GM12875 (cell line): ENCODE measurements around the gene IQCE.
"Not testable (repeated sequence)": the region's sequence is repeated elsewhere in the genome, so short reads cannot be mapped to it uniquely, and the experiment has no call there.

ENCODE experiments used
- H3K4me3 ChIP-seq: one replicate; pipeline ENCODE4 v1.5.1; 2011; ENCODE audit warnings: low read depth, low read length, control low read depth
- TF ChIP-seq, protein P1 (sequence below): IDR thresholded peaks from 2 replicates; pipeline ENCODE4 v1.5.1; 2011; ENCODE audit warnings: low read depth, mild to moderate bottlenecking, control low read depth, inconsistent platforms, low read length, moderate library complexity, borderline replicate concordance; ENCODE audit not compliant: insufficient read depth

The IQCE gene

DNA sequence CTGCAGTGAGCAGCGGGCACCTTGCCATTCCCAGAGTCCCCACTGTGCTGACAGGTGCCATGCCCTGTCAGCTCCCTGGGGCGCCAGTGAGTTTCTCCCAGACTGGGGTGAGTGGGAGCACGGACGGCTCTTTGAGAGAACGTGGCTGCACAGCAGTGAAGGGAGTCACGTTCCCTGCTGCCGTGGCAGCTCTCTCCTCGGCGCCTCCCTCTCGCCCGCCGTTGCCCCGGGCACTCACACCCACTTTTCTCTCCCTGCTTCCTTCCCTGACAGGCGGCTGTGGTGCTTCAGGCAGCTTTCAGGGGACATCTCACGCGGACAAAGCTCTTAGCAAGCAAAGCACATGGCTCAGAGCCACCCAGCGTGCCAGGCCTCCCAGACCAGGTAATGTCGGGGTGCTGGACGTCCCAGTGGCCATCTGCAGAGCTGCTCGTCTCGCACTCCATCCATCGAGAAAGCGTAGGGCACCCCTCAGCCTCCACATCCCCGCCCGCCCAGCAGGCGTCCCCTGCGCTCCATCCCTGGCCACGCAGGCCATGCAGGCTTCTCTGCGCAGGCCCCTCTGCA, 45.9 kb downstream of the IQCE start:
- TF ChIP-seq, protein P1, sequence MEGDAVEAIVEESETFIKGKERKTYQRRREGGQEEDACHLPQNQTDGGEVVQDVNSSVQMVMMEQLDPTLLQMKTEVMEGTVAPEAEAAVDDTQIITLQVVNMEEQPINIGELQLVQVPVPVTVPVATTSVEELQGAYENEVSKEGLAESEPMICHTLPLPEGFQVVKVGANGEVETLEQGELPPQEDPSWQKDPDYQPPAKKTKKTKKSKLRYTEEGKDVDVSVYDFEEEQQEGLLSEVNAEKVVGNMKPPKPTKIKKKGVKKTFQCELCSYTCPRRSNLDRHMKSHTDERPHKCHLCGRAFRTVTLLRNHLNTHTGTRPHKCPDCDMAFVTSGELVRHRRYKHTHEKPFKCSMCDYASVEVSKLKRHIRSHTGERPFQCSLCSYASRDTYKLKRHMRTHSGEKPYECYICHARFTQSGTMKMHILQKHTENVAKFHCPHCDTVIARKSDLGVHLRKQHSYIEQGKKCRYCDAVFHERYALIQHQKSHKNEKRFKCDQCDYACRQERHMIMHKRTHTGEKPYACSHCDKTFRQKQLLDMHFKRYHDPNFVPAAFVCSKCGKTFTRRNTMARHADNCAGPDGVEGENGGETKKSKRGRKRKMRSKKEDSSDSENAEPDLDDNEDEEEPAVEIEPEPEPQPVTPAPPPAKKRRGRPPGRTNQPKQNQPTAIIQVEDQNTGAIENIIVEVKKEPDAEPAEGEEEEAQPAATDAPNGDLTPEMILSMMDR: no peak
- no peak overlapping the region for H3K4me3 ChIP-seq

DNA sequence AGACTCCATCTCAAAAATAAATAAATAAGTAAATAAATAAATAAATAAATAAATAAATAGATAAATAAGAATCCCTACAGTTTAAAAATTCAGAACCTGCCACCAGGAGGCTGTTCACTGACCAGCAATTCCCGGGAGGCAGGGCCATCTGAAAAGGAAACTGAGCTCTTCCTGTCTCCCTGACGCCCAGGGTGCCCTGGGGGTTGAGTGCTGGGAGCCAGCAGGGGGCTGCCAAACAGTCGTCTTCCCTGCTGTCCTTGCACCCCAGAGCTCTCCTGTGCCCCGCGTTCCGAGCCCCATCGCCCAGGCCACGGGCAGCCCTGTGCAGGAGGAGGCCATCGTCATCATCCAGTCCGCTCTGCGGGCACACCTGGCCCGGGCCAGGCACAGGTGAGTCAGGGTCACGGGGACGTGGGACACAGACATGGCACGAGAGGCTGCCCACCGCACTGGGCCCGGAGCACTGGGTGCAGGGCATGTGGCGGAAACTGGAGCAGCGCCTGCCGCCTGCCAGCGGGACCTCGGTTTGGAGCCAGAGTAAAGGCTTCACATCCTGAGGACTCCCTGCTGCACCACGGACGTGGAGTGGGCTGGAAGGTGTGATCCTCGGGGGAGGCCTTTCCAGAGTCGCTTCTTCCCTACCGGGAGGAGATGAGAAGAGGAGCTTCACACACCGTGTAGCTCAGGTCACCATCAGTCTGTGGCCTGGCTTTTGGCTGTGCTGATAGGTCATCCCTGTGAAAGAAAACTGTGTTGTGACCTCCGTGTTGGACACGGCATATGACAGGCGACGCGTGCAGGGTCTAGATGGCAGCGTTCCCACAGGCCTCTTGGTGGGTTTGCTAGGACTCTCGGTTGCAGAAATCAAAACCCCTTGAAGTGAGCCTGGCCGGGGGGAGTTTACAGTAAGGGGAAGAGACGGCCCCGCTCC, 47.1 kb downstream of the IQCE start:
- H3K4me3 ChIP-seq: no peak overlapping the region
- TF ChIP-seq, protein P1: no peak

DNA sequence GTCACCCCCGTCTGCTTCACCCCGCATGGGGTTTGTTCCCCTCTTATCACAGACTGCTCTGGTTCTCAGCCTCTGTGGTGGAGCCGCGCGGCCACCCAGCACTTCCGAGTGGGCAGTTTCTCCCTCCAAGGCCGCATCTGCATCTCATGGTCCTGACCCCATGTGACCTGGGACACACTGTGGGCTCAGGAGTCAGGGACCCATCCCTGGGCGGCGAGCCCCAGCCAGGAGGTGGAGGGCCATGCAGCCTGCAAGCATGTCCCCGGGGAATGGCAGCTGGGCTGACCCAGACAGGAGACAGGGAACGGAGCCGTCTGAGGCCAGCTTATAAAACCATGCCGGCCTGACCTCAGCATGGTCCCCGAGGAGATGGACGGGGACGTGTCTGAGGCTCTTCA, 47.8 kb downstream of the IQCE start:
- no peak overlapping the region for H3K4me3 ChIP-seq
- TF ChIP-seq, protein P1: no peak

DNA sequence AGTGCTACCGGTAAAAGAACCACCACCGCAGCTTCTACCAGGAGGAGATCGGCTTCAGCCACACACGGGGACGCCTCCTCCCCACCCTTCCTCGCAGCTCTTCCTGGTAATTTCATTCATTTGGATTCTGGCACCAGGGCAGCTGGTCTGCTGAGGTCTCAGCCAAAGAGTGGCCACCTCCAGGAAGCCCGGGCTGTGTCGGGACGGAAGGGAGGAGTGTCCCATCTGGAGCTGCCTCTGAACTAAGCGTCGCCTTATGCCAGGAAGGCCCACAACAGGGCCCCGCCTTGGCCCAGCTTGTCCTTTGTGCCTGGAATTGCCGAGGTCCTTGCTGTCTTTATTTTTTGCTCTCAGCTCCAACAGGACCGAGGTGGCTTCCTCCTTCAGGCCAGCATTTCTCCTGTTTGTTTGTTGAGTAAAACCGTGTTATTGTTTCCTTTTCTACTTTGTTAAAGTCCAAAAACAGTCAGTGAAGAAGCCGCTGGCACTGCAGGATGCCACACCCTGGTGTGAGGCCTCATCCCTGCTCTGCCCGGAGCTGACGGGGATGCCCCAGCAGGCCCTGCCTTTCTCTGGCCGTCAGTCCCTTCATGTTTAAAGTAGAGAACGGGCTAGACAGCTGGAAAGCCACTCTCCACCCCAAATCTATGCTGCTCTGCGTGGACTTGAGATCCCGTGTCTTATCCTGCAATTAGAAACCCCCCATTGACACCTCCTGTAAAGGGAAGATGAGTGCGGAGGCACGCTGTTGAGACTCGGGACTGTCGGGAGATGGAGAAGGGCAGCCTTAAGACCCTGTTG, 48.5 kb downstream of the IQCE start:
- TF ChIP-seq, protein P1: no peak
- H3K4me3 ChIP-seq: no peak overlapping the region

DNA sequence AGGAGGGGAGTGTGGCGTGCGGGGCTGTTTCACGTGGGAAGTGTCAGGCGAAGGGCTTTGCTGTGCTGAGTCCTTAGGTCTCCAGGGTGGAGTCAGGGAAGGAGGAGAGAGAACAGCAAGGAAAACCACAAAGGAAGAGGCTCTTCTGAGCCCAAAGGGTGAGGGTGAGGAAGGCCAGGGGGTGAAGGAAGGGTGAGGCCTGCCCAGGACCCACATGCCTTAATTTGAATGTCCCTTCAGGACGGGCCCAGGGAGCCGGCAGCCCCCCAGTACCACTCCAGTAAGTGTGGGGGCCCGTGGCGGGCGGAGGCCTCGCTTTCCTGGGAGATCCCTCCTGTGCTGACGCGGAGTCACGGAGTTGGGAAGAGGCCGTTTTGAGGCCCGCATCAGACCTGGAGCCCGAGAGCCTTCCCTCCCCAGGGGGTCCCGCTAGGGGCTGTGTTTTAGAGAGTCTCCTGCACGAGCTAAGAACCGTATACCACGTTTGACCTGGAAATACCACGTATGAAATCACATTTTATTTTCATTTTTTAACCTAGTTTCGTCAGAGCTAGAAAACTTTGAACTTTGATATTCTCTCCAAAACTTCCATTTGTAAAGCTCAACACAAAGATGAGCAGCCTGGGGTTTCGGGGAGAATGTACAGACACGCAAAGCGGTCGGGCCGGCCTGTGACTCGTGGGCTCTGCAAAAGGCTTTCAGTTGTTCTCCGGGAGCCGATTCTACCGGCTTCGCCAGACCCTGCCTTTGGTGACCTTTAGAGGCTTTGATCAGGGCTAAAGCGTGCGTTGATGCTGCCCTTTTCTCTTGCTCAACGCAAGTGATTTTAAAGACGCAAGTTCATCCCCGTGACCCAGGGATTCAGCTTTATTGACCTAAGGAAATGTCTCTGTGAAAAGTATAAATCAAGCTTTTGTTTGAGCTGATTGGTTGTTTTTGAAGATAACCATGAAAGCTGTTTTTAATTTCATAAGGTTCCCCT, 49.4 kb downstream of the IQCE start:
- H3K4me3 ChIP-seq: no peak overlapping the region
- TF ChIP-seq, protein P1: no peak

DNA sequence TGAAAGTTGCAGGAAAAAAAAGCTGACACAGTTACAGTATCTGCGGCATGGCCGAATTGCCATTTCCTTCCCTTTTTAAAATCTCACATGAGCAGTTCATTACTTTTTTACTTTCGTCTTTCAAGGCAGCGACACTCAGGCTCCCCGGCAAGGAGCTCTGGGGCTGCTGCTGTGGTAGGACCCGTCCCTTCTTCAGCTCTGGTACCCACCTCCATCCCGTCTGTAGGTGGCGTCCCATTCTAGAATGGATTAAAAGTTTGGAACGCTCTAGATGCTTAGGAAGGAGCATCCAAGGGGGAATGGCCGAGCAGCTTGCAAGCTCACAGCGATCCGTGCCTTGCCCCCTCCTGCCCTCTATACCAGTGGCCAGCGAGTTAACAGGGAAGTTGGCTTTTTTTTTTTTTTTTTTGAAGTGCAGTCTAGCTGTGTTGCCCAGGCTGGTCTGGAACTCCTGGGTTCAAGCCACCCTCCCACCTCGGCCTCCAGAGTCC, 50.2 kb downstream of the IQCE start:
- H3K4me3 ChIP-seq: no peak overlapping the region
- TF ChIP-seq, protein P1: peak; percentile 29; the same call in 1 of the 2 replicates

DNA sequence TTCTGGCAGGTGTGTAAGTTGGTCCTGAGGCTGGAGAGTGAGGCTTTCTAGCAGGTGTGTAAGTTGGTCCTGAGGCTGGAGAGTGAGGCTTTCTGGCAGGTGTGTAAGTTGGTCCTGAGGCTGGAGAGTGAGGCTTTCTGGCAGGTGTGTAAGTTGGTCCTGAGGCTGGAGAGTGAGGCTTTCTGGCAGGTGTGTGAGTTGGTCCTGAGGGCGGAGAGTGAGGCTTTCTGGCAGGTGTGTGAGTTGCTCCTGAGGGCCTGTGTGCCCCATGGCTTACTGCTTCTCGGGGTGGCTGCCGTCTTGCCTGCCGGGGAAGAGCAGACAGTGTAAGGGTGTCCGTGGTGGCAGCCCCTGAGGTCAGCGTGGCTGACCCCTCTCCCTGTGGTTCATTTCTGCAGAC, 50.9 kb downstream of the IQCE start:
- H3K4me3 ChIP-seq: not testable (repeated sequence)
